Stimulated activated naive CD4-positive, alpha-beta T cell treated with Interleukin-2 at 50 U/mL for 16 hours (primary cell): ENCODE results near the gene GNG11.
"Not testable (repeated sequence)": the region's sequence is repeated elsewhere in the genome, so short reads cannot be mapped to it uniquely, and the experiment has no call there.

Experiments
- DNase-seq: peaks from one replicate; lab custom pipeline; 2025; lab: John Stamatoyannopoulos, UW

Gene GNG11

GRCh38 chr7:93911661-93912060 is 9.9 kb upstream of the GNG11 start:
- DNase-seq: not testable (repeated sequence)

- no peak for DNase-seq
Measured at GRCh38 chr7:93913197-93913596, 8.3 kb upstream of the GNG11 start.

- DNase-seq: no peak
Measured at GRCh38 chr7:93914581-93915066, 6.9 kb upstream of the GNG11 start.

- not testable (repeated sequence) for DNase-seq
Measured at GRCh38 chr7:93915206-93915842, 6.2 kb upstream of the GNG11 start.

- not testable (repeated sequence) for DNase-seq
Measured at GRCh38 chr7:93915888-93916287, 5.6 kb upstream of the GNG11 start.

- not testable (repeated sequence) for DNase-seq
Measured at GRCh38 chr7:93916315-93916714, 5.2 kb upstream of the GNG11 start.

GRCh38 chr7:93920496-93921182 is 896 bp upstream of the GNG11 start:
- DNase-seq: no peak

- DNase-seq: no peak
Measured at GRCh38 chr7:93921186-93921585, 349 bp upstream of the GNG11 start.

- DNase-seq: no peak
Measured at GRCh38 chr7:93923296-93923695, 1.8 kb downstream of the GNG11 start.

- no peak for DNase-seq
Measured at GRCh38 chr7:93923942-93924341, 2.4 kb downstream of the GNG11 start.

- DNase-seq: no peak
Measured at GRCh38 chr7:93926800-93927199, 5.3 kb downstream of the GNG11 start.

- no peak for DNase-seq
Measured at GRCh38 chr7:93927585-93927984, 6.0 kb downstream of the GNG11 start.

GRCh38 chr7:93931655-93932054 is 10.1 kb downstream of the GNG11 start:
- DNase-seq: no peak

- no peak for DNase-seq
Measured at GRCh38 chr7:93933156-93933555, 11.6 kb downstream of the GNG11 start.

GRCh38 chr7:93935102-93935501 is 13.6 kb downstream of the GNG11 start:
- no peak for DNase-seq

- DNase-seq: no peak
Measured at GRCh38 chr7:93937818-93938217, 16.3 kb downstream of the GNG11 start.

- DNase-seq: no peak
Measured at GRCh38 chr7:93938293-93938692, 16.8 kb downstream of the GNG11 start.

GRCh38 chr7:93941945-93942344 is 20.4 kb downstream of the GNG11 start:
- no peak for DNase-seq

GRCh38 chr7:93943816-93944540 is 22.4 kb downstream of the GNG11 start:
- no peak for DNase-seq

GRCh38 chr7:93944673-93945072 is 23.1 kb downstream of the GNG11 start:
- no peak for DNase-seq

GRCh38 chr7:93945083-93945482 is 23.5 kb downstream of the GNG11 start:
- DNase-seq: no peak

- DNase-seq: no peak
Measured at GRCh38 chr7:93945756-93946535, 24.4 kb downstream of the GNG11 start.
